ENCODE data around the gene PLAA. TPM values are rescaled to one million over a fixed set of nuclear protein-coding genes. Genes with fewer than 3 reads are reported as not detected.

Gene PLAA
- total and polyA plus RNA-seq, 8 donors = 28.0 to 36.8 (median 32.8) TPM

GRCh38 chr9:26913138-26913668 lies 33.8 kb downstream of the PLAA start:
- Histone ChIP-seq H3K4me3 (no peak overlapping the region), H3K27me3 (no peaks in the 10 kb centered on the region), H3K36me3 (peaks cover 0 to 71% of the 10 kb centered on the region in 2 donors), H3K9me3 (no peaks in the 10 kb centered on the region), H3K27ac (no peak overlapping the region), H3K4me1 (no peaks in the 10 kb centered on the region)
- intact Hi-C loops (cut with DNase I) = no loop called here
- TF ChIP-seq CTCF (IDR thresholded peaks at IDR 0.05) = no peak
- DNase-seq (no peak), ATAC-seq (no peak)

DNA sequence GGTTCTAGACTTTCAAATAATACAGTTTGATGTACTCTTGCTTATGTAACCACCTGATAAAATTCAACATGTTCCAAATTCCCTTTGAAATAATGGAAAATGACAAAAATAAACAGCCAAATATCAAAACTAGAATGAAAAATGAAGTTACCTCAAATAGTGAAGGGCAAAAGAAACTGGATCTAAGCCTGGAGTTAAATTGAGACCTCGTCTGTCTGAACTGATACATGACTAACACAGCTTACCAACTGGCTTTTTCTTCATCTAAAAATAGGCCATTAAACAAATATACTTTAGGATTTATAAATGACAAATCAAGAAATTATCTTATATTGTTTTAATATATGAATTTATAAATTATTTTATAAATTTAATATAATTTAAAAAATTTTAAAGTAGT lies 42.4 kb downstream of the PLAA start:
- ATAC-seq = no peak
- Histone ChIP-seq H3K9me3 (no peaks in the 10 kb centered on the region), H3K4me3 (no peak overlapping the region), H3K4me1 (no peaks in the 10 kb centered on the region), H3K27ac (no peak overlapping the region), H3K36me3 (peaks cover 0 to 69% of the 10 kb centered on the region in 2 donors), H3K27me3 (no peaks in the 10 kb centered on the region)
- DNase-seq = no peak
- intact Hi-C loops (cut with DNase I) = no loop called here
- TF ChIP-seq CTCF (IDR thresholded peaks at IDR 0.05) = no peak

DNA sequence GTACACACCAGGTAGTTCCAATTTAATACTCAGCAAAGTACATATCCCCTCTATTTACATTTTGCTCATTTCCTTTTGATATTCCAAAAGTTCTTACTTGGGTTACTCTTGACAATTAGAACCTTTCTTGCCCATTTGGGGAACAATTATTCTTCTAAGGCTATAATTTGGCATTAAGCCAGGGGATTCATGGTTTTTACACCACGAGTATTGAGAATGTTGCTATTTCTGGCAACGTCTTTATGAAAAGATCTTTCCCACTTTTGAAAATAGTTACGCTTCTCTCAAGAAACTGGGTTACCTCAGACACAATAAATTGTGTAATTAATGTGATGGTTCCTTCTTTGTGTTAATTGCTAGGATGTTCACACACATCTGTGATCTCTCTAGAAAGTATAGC lies 43.0 kb downstream of the PLAA start:
- intact Hi-C loops (cut with DNase I) = no loop called here
- peaks cover 0 to 64% of the 10 kb centered on the region in 2 donors for H3K36me3 ChIP-seq
- H3K4me3 ChIP-seq = no peak overlapping the region
- DNase-seq = no peak
- H3K4me1 ChIP-seq = no peaks in the 10 kb centered on the region
- TF ChIP-seq CTCF (IDR thresholded peaks at IDR 0.05) = no peak
- ATAC-seq = no peak
- H3K9me3 ChIP-seq = no peaks in the 10 kb centered on the region
- no peak overlapping the region for H3K27ac ChIP-seq
- no peaks in the 10 kb centered on the region for H3K27me3 ChIP-seq

GRCh38 chr9:26893030-26893676 lies 53.9 kb downstream of the PLAA start:
- Histone ChIP-seq H3K9me3 (peaks cover 0 to 9% of the 10 kb centered on the region in 2 donors), H3K27ac (peak overlapping the region; percentile 98), H3K4me1 (peaks cover 9 to 26% of the 10 kb centered on the region in 2 donors), H3K4me3 (peak overlapping the region; percentile 89 to 99), H3K27me3 (no peaks in the 10 kb centered on the region), H3K36me3 (no peaks in the 10 kb centered on the region)
- DNase-seq = peak in 1 of 4 donors; percentile 3
- intact Hi-C loops (cut with DNase I) = loop anchor here in 1 of 2 donors (10.0 kb wide), 1 partner anchor 52 kb away; the partner anchor contains the start of gene PLAA
- ATAC-seq = no peak
- TF ChIP-seq CTCF (IDR thresholded peaks at IDR 0.05) = no peak

GRCh38 chr9:26892251-26893029 lies 54.6 kb downstream of the PLAA start, which contains the start of gene CAAP1:
Gene CAAP1, minus strand, starts transcription at chr9:26892802. Its CDS starts 87 bp downstream, at chr9:26892715.
- ATAC-seq (peak; percentile 99), DNase-seq (peak; percentile 93 to 97 (median 96))
- Histone ChIP-seq H3K27me3 (no peaks in the 10 kb centered on the region), H3K9me3 (peaks cover 0 to 9% of the 10 kb centered on the region in 2 donors), H3K4me3 (peak within 1 kb of the TSS; percentile 89 to 99), H3K36me3 (no peaks in the 10 kb centered on the region), H3K27ac (peak within 1 kb of the TSS; percentile 98), H3K4me1 (peaks cover 9 to 26% of the 10 kb centered on the region in 2 donors)
- intact Hi-C loops (cut with DNase I) = loop anchor here in 1 of 2 donors (10.0 kb wide), 1 partner anchor 52 kb away; the partner anchor contains the start of gene PLAA
- TF ChIP-seq CTCF (IDR thresholded peaks at IDR 0.05) = peak; percentile 11 to 14
